ES-I3 (cell line): ENCODE data around the gene RERE.
"Not testable (repeated sequence)": the region's sequence is repeated elsewhere in the genome, so short reads cannot be mapped to it uniquely, and the experiment has no call there.

Experiments used
- H3K36me3 ChIP-seq: 2 replicates; pipeline ENCODE4 v1.6.1; 2013; ENCODE audit warnings: mild to moderate bottlenecking, low read length, control low read depth, moderate library complexity; ENCODE audit not compliant: insufficient read depth
- H3K4me1 ChIP-seq: 2 replicates; pipeline ENCODE4 v1.6.1; 2013; ENCODE audit warnings: mild to moderate bottlenecking, control low read depth, low read length; ENCODE audit not compliant: insufficient read depth
- H3K9ac ChIP-seq: 2 replicates; pipeline ENCODE4 v1.6.1; 2013; ENCODE audit warnings: low read depth, mild to moderate bottlenecking, low read length, moderate library complexity
- H3K9me3 ChIP-seq: 2 replicates; pipeline ENCODE4 v1.6.1; 2013; ENCODE audit warnings: mild to moderate bottlenecking, low read length, moderate library complexity; ENCODE audit not compliant: control insufficient read depth, insufficient read depth

The RERE gene

DNA sequence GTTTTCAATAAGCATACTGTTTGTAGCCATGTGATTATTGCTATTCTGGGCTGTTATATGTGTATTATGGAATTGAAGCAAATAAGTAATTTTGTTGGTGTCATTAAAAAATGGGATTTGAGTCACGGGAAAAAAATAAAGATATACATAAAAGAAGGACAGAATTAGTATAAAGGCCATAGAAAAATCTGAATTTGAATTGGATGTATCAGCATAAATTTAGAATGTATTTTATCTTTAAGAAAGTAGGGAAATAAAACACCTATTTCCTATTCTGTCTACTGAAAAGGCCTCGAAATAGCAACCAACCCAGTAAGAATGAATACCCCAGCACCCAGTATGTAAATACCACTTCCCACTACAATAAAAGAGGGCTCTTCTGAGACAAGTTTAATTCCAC, 313.6 kb downstream of the RERE start:
- no peaks in the 10 kb centered on the region for H3K4me1 ChIP-seq
- H3K9me3 ChIP-seq, result peaks cover 3% of the 10 kb centered on the region; the same call in 1 of the 2 replicates
- H3K36me3 ChIP-seq, result no peaks in the 10 kb centered on the region; the same call in 1 of the 2 replicates
- no peak overlapping the region for H3K9ac ChIP-seq

DNA sequence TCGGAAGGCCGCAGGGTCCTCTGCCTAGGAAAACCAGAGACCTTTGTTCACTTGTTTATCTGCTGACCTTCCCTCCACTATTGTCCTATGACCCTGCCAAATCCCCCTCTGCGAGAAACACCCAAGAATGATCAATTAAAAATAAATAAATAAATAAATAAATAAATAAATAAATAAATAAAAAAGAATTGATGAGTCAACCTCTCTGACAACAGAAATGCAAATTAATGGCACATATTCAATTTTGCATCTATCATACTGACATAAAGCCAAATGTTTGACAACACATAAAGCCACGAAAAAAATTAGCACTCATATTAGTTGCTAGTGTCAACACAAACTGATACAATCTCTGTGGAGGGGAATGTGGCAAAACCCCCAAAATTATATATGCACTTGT, 314.5 kb downstream of the RERE start:
- not testable (repeated sequence) for H3K9me3 ChIP-seq, H3K36me3 ChIP-seq, H3K9ac ChIP-seq, H3K4me1 ChIP-seq

DNA sequence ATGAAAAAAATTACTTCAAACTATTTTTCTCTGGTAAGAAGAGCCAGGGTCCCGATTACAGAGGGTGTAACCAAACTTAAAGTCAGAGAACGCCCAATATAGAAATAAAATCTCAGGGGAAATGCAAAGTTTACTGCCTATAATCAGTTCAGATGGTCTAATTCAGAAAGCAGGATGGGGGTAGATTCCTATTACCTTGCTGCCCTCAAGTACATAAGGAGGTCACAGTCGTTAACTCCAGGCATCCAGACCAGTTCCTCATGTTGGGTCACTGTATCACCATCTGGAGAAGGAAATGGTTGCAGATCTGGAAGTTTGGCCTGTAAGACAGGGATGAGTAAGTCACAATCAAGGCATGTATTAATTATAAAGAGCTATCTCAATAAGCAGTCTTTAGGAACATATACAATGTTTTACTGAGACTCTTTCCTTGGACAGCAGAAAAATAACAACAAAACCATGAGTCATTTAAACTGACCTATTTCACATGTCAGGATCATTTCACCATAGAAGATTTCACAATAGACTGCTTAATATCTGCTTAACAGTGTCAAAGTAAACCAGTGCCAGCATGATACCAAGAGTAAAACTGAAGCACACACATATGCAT, 320.1 kb downstream of the RERE start:
- H3K9me3 ChIP-seq, result peaks cover 3% of the 10 kb centered on the region; the same call in 1 of the 2 replicates
- H3K36me3 ChIP-seq, result peaks cover 14% of the 10 kb centered on the region
- H3K9ac ChIP-seq, result no peak overlapping the region
- no peaks in the 10 kb centered on the region for H3K4me1 ChIP-seq

DNA sequence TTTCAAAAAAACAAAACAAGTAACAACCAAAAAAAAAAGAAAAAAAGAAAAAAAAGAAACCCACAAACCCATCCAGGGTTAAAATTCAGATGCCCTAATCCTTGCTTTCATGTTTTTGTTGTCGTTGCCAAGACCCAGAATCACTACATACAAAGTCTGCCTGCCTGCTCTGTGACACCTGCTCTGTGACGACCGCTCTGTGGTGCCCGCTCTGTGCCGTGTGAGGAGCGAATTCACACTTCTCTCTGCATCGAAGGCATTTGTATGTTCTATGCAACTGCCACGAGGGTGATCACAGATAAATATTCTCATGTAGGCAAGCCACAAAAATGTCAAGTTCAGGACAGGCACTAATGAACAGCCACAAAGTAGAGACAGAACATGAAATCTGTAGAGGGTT, 321.0 kb downstream of the RERE start:
- Histone ChIP-seq H3K9me3 (peaks cover 3% of the 10 kb centered on the region; the same call in 1 of the 2 replicates), H3K9ac (no peak overlapping the region), H3K36me3 (peaks cover 14% of the 10 kb centered on the region), H3K4me1 (no peaks in the 10 kb centered on the region)

DNA sequence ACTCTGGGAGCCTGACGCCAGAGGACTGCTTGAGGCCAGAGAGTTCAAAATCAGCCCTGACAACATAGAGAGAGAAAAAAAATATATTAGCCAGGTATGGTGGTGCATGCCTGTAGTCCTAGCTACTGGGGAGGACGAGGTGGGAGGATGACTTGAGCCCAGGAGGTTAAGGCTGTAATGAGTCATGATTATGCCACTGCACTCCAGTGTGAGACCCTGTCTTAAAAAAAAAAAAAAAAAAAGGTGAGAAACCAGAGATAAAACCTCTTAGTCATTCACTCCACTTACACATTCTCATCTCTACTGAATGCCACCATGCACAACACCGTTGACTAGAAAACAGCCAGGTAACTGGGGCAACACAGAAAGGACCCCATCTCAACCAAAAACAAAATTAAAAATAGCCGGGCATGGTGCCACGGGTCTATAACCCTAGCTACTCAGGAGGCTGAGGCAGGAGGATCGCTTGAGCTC, 321.5 kb downstream of the RERE start:
- Histone ChIP-seq H3K9me3 (peaks cover 3% of the 10 kb centered on the region; the same call in 1 of the 2 replicates), H3K9ac (no peak overlapping the region), H3K4me1 (no peaks in the 10 kb centered on the region), H3K36me3 (peaks cover 14% of the 10 kb centered on the region)

DNA sequence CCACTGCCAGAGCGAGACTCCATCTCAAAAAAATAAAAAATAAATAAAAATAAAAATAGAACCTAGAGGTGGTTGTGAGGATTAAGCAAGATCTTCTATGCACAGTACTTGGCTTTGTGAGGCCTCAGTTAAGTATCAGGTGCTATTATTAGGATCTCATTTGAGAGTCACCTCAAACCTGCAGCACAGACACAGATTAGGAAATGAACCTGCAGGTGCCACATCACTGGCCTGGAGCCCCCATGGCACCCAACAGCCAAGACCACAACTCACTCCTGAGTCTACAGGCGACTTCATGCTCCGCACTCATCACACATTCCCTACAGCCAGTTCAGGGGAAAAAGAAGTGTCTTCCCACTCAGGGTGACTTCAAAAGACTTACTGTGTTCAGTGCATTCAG, 322.8 kb downstream of the RERE start:
- Histone ChIP-seq H3K36me3 (peaks cover 14% of the 10 kb centered on the region), H3K9me3 (no peaks in the 10 kb centered on the region), H3K4me1 (no peaks in the 10 kb centered on the region), H3K9ac (no peak overlapping the region)

DNA sequence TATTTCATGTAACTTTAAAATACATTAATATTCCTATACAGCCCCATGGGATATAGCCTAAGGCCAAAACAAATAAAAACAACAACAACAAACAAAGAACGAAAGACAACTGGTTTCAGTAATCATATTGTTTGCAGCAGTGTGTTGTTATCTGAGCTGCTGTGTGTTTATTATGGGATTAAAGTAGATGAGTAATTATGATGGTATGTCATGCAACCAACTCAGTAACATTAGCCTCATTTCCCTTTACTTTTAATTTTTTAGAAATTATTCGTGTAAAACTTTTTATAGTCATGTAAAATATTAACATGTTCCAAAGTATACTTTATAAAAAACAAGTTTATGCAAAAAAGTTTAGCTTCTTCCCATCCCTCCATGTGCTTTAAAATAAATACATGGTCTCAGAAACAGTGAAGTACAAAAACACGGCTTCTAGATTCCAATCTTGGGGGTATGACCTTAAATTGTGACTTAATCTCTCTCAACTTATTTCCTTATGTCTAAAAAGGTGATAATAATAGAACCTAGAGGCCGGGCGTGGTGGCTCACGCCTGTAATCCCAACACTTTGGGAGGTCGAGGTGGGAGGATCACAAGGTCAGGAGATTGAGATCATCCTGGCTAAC, 323.4 kb downstream of the RERE start:
- Histone ChIP-seq H3K4me1 (no peaks in the 10 kb centered on the region), H3K36me3 (peaks cover 14% of the 10 kb centered on the region), H3K9ac (no peak overlapping the region), H3K9me3 (no peaks in the 10 kb centered on the region)

DNA sequence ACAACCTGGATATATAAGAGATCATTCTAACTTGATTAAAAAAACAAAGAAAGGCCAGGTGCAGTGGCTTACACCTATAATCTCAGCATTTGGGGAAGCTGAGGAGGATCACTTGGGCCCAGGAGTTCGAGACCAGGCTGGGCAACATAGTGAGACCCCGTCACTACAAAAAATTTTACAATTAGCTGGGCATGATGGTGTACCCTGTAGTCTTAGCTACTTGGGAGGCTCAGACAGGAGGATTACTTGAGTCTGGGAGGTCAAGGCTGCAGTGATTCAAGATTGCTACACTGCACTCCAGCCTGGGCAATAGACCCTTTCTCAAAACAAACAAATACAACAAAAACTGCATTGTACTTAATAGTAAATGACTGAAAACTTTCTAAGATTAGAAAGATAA, 330.2 kb downstream of the RERE start:
- H3K9ac ChIP-seq, result no peak overlapping the region
- H3K36me3 ChIP-seq, result no peaks in the 10 kb centered on the region
- H3K4me1 ChIP-seq, result 0 out of 2 replicates have a peak, but pooled peaks cover 6% of the 10 kb centered on the region
- H3K9me3 ChIP-seq, result no peaks in the 10 kb centered on the region

DNA sequence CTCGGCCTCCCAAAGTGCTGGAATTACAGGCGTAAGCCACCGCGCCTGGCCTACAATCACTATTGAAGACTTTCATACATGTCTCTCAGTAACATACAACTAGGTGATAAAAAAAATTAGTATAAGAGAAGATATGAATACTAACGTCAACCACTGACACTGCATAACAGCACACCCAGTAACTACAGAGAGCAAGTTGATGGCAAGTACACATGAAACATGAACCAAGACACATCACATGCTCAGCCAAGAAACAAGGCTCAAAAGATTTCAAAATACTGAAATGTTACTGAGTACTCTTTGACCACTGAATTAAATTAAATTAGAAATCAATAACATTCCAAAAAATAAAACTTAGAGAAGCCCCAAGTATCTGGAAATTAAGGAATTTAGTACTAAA, 331.4 kb downstream of the RERE start:
- no peaks in the 10 kb centered on the region for H3K36me3 ChIP-seq
- no peaks in the 10 kb centered on the region for H3K9me3 ChIP-seq
- H3K4me1 ChIP-seq, result peaks cover 16% of the 10 kb centered on the region; the same call in 1 of the 2 replicates
- H3K9ac ChIP-seq, result no peak overlapping the region

DNA sequence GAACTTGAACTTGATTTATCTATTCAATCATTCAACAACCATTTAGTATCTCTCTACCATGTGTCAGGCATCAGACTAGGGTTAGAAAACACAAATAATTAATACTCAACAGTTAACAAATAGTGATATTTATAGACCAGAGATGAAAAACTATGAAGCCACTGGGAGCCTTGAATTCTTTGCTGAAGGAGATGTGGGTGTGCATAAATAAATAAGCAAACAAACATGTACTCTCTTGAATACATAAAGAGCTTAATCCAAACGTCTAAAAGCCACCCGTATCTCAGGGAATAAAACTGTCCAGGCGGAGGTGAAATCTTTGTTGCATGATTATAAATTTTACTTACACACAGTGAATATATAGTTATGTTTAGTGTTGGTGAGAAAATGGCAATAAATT, 333.9 kb downstream of the RERE start:
- H3K4me1 ChIP-seq, result peaks cover 17% of the 10 kb centered on the region; the same call in 1 of the 2 replicates
- no peak overlapping the region for H3K9ac ChIP-seq
- H3K9me3 ChIP-seq, result no peaks in the 10 kb centered on the region
- H3K36me3 ChIP-seq, result no peaks in the 10 kb centered on the region

DNA sequence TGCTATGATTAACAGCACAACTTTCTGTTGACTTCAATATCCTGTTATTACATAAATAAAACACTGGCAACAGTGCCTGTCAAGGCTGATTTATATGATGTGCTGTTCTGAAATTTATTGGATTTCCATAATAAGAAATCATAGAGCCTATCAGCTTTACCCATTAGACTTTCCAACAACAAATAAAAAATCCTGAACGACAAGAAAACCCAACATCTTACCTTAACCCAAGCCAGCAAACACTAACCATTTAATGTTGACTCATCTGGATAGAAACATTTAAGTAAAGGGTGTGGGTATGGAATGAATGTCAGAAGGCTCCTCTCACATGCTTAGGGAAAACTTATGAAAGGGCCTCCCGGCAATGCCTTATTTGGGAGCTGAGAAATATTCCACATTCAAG, 334.5 kb downstream of the RERE start:
- no peak overlapping the region for H3K9ac ChIP-seq
- no peaks in the 10 kb centered on the region for H3K36me3 ChIP-seq
- no peaks in the 10 kb centered on the region for H3K9me3 ChIP-seq
- H3K4me1 ChIP-seq, result peaks cover 20% of the 10 kb centered on the region

DNA sequence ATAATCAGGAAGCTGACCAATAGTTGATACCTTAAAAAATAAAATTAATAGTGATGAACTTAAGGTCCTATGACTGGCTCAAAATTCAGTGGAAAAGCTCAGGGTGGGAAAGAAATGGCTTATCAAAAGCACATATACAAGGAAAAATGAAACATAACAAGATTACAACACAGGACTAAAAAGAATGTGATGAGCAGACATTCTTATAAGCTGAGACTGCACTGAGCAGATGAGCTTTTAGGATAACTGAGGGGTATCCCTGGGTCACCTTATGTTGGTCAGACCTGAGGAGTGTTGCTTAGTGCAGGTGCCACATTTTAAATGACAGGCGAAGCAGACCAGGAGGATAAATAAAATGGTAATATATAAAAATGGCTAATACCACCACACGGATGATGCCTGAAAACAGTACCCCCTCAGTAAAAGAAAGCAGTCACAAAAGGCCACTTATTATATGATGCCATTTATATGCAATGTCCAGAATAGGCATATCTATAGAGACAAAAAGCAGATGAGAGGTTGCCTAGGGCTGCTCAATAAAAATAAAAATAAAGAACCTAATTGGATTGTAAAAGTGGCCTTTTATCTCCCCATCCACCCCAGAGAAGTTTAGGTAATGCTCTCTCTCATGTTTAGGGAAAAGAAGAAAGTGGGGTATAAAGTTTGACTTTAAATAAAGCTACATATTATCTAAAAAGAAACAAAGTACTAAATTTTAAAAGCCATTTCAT, 335.6 kb downstream of the RERE start:
- H3K9me3 ChIP-seq, result no peaks in the 10 kb centered on the region
- H3K36me3 ChIP-seq, result no peaks in the 10 kb centered on the region
- H3K9ac ChIP-seq, result no peak overlapping the region
- peaks cover 28% of the 10 kb centered on the region for H3K4me1 ChIP-seq

DNA sequence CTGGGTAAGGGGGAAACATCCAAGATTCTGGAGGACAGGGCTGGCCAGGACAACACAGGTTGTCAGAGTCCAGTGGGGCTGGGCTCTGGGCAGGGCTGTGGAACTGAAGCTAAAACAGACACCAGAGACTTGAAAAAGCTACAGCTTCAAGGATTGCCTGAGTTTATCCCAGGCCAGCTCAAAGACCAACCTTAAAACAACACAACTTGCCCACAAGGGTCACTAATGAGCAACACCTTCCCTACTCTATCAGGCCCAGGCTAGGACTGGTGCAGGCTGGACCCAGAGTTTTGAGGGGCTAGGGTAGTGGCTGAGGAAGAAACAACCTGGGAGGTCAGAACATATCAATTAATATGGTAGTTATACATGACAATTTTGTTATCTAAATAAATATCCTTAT, 338.9 kb downstream of the RERE start:
- H3K36me3 ChIP-seq, result no peaks in the 10 kb centered on the region
- H3K4me1 ChIP-seq, result peaks cover 27% of the 10 kb centered on the region
- no peak overlapping the region for H3K9ac ChIP-seq
- H3K9me3 ChIP-seq, result no peaks in the 10 kb centered on the region

DNA sequence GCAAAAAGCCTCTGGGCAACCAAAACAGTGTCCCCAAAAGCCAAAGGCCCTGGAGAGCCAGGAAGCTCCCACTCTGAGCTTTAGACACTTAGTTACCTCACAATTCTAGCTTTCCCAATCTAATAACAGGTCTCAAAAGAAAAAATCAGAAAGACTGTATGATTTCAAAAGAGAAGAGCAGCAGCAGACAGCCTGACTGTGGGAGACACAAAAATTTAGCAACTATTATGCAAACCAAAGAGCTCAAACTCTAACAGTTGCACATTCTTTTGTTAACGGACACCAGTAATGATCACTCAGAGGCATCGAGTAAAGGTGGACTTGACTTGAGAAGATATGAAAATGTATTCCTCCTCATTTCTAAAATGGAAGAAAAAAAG, 339.5 kb downstream of the RERE start:
- no peaks in the 10 kb centered on the region for H3K9me3 ChIP-seq
- H3K36me3 ChIP-seq, result no peaks in the 10 kb centered on the region
- no peak overlapping the region for H3K9ac ChIP-seq
- H3K4me1 ChIP-seq, result peaks cover 22% of the 10 kb centered on the region
